Body of pancreas (tissue), 4 donors: ENCODE results near the gene FAM120B. TPM values are rescaled to one million over a fixed set of nuclear protein-coding genes. Genes with fewer than 3 reads are reported as not detected.

ENCODE experiments used
- ATAC-seq: fragments of 150-250 bp; one replicate; pipeline ENCODE4 v1.9.1; 2016
- DNase-seq, 4 donors: peaks; one replicate each; pipeline ENCODE4 v3.0.0-alpha.2; 2019
- H3K27ac ChIP-seq, 4 donors: fragments of 200-600 bp; sonication (generic); 1 replicate in 3 of 4; 2 replicates in 1 of 4; pipeline versions ENCODE4 v1.5.1 to v1.6.1; 2016 to 2019; ENCODE audit warnings: mild to moderate bottlenecking in 1 of 4, mixed read lengths in 1 of 4, moderate library complexity in 1 of 4
- H3K27me3 ChIP-seq, 2 donors: fragments of 200-600 bp; sonication (generic); one replicate each; pipeline ENCODE4 v1.6.0; 2016; ENCODE audit warnings: mild to moderate bottlenecking in 1 of 2
- H3K36me3 ChIP-seq, 2 donors: fragments of 200-600 bp; sonication (generic); replicated peaks in 1 of 2; 2 replicates each; pipeline ENCODE4 v1.5.1; 2016; ENCODE audit warnings: low read depth in 2 of 2; ENCODE audit not compliant: insufficient read depth in 1 of 2
- H3K4me1 ChIP-seq: fragments of 200-600 bp; sonication (generic); one replicate; pipeline ENCODE4 v1.6.0; 2016
- H3K4me3 ChIP-seq, 2 donors: fragments of 200-600 bp; sonication (generic); 1 replicate in 1 of 2; 2 replicates in 1 of 2; pipeline ENCODE4 v1.5.1; 2016 to 2019
- H3K9me3 ChIP-seq, 3 donors: fragments of 200-600 bp; sonication (generic); 1 replicate in 2 of 3; 2 replicates in 1 of 3; pipeline ENCODE4 v1.5.1; 2016
- POLR2A ChIP-seq, 3 donors: fragments of 450-650 bp; IDR thresholded peaks; one replicate each; pipeline ENCODE4 v1.6.1; 2016; ENCODE audit warnings: antibody characterized with exemption in 3 of 3, mild to moderate bottlenecking in 2 of 3
- WGBS, 2 donors: methylation state at CpG; one replicate each; pipeline ENCODE4 v1.1.5; 2017; 5-methylcytosine and 5-hydroxymethylcytosine counted together
- intact Hi-C: fragments of 100-400 bp; cut with DNase I; formaldehyde crosslinking; loops from one replicate; pipeline ENCODE4 v1.15.1; 2023
- total RNA-seq, 2 donors: library from RNA; depleted of rRNA; stranded (reverse); fragments of >200 nt; gene quantifications; one replicate each; pipeline ENCODE4 v1.1.0, GENCODE V29; 2016
- TF ChIP-seq, protein P1 (sequence below), 7 experiments: fragments of 450-650 bp in 4 of 7; fragments of 200-600 bp in 3 of 7; sonication (generic) in 3 of 7; IDR thresholded peaks; one replicate each; pipeline ENCODE4 v1.5.1; 2016 to 2019; ENCODE audit warnings: antibody characterized with exemption in 7 of 7

The FAM120B gene
- total RNA-seq, 2 donors from 2014 or later: 15.6 to 29.0 TPM

DNA sequence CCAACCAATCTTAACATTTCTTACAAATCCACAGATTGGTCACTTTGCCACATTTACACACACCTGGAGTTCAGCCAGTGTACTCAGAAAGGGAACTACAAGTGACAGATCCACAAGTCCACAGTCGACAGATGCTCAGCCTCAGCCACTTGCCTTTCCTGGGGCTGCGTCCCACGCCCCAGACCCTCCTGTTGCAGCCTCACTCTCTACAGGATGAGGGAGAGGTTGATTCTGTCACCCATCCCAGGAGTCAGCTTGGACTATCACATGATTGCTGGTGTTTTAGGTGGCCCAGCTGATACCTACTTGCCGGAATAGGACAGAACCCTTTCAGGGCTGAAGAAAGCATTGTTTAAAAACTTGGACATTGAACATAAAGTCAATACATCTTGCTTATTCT lies 108.8 kb downstream of the FAM120B start:
- 61 to 81% methylated on average over 4 of the region's 4 CpGs for WGBS, 2 donors
- no peak for DNase-seq
- intact Hi-C loops: no loop called here

DNA sequence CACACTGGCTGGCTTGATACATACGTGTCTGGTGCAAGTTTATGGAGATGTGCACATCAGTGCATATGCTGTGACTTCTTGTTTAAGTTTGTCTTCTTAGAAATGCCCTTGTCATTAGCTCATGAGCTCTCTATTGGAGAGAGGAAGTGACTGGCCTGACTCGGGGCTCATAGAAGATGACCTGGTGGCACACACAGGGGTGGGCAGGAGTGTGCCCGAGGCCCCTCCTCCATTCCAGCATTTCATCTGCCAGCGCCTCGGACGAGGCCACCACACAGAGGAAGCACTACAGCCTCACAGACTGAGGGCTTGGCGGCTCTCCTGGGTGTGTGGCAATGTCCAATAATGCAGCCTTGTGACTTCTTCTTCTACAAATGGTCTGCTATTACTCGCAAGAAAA lies 109.7 kb downstream of the FAM120B start:
- Histone ChIP-seq H3K9me3 (peaks cover 0 to 4% (median 0%) of the 10 kb centered on the region in 3 donors), H3K27ac (no peak overlapping the region), H3K36me3 (no peaks in the 10 kb centered on the region), H3K4me1 (no peaks in the 10 kb centered on the region), H3K4me3 (no peak overlapping the region), H3K27me3 (no peaks in the 10 kb centered on the region)
- WGBS, 2 donors: 68 to 82% methylated on average over 7 to 8 of the region's 8 CpGs
- intact Hi-C loops: no loop called here
- ATAC-seq: no peak
- no peak for DNase-seq
- no peak for TF ChIP-seq POLR2A (IDR thresholded peaks at IDR 0.05)
- TF ChIP-seq, protein P1, sequence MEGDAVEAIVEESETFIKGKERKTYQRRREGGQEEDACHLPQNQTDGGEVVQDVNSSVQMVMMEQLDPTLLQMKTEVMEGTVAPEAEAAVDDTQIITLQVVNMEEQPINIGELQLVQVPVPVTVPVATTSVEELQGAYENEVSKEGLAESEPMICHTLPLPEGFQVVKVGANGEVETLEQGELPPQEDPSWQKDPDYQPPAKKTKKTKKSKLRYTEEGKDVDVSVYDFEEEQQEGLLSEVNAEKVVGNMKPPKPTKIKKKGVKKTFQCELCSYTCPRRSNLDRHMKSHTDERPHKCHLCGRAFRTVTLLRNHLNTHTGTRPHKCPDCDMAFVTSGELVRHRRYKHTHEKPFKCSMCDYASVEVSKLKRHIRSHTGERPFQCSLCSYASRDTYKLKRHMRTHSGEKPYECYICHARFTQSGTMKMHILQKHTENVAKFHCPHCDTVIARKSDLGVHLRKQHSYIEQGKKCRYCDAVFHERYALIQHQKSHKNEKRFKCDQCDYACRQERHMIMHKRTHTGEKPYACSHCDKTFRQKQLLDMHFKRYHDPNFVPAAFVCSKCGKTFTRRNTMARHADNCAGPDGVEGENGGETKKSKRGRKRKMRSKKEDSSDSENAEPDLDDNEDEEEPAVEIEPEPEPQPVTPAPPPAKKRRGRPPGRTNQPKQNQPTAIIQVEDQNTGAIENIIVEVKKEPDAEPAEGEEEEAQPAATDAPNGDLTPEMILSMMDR (IDR thresholded peaks at IDR 0.05): no peak

More for the DNA sequence above, 108.8 kb downstream of the FAM120B start:
- Histone ChIP-seq H3K27me3 (no peaks in the 10 kb centered on the region), H3K4me1 (no peaks in the 10 kb centered on the region), H3K27ac (no peak overlapping the region), H3K4me3 (no peak overlapping the region), H3K36me3 (no peaks in the 10 kb centered on the region), H3K9me3 (peaks cover 0 to 4% (median 0%) of the 10 kb centered on the region in 3 donors)
- TF ChIP-seq, protein P1 (IDR thresholded peaks at IDR 0.05): no peak
- no peak for TF ChIP-seq POLR2A (IDR thresholded peaks at IDR 0.05)
- ATAC-seq: no peak

DNA sequence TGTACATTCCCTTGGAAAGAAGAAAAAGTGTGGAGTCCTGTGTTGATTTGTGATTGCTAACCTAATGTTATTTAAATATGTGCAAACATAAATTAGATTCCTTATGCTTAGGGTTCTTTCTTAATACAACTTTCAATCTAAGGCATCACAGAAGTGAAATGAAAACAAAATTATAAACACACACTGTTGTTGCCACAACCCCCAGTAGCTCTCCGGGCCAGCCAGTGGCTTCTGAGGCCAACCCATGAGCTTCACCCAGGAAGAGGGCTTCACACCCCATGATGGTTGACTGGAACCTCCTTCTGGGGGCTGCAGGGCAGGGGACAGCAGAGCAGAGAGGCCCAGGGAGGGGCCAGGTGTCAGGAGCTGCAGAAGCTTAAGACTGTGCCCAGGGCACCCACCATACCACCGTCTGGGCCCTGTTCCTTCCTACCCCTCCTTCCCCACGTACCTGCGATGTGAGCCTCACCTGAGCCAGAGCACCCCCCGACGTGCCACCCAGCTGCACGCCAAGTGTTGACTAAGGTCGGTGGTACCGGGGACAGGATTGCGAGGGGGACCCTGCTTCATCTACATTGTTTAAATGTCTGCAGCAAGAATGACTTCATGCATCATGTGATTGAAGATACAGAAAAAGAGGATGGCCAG lies 110.5 kb downstream of the FAM120B start:
- no peak for TF ChIP-seq POLR2A (IDR thresholded peaks at IDR 0.05)
- TF ChIP-seq, protein P1 (IDR thresholded peaks at IDR 0.05): no peak
- WGBS, 2 donors: 83 to 84% methylated on average over 10 of the region's 10 CpGs
- ATAC-seq (no peak), DNase-seq (no peak)
- no peak overlapping the region for H3K27ac ChIP-seq
- H3K4me3 ChIP-seq: no peak overlapping the region
- H3K4me1 ChIP-seq: no peaks in the 10 kb centered on the region
- peaks cover 0 to 4% (median 0%) of the 10 kb centered on the region in 3 donors for H3K9me3 ChIP-seq
- H3K27me3 ChIP-seq: no peaks in the 10 kb centered on the region
- no peaks in the 10 kb centered on the region for H3K36me3 ChIP-seq
- intact Hi-C loops: no loop called here

DNA sequence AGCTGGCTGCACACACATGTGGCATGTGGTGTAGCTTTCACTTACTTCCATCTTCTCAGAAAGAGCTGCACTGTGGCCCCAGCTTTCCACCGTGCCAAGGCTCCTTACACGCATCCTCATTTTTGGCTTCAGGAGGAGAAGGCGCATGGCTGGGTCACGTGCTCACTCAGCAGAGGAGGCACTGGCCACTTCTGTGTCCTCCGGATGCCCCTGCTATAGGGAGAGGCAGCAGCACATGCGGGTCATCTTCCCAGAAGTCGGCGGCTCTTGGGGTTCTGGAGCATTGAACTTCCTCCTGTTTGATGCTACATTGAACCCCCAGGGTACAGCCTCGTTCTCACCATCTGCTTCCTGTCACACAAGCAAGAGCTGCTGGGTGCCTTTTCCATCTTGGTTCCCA lies 111.3 kb downstream of the FAM120B start:
- Histone ChIP-seq H3K36me3 (no peaks in the 10 kb centered on the region), H3K27ac (no peak overlapping the region), H3K4me3 (no peak overlapping the region), H3K27me3 (no peaks in the 10 kb centered on the region), H3K4me1 (no peaks in the 10 kb centered on the region), H3K9me3 (peaks cover 0 to 4% (median 0%) of the 10 kb centered on the region in 3 donors)
- DNase-seq (no peak), ATAC-seq (no peak)
- no peak for TF ChIP-seq POLR2A (IDR thresholded peaks at IDR 0.05)
- TF ChIP-seq, protein P1 (IDR thresholded peaks at IDR 0.05): no peak
- WGBS, 2 donors: 83 to 91% methylated on average over 8 to 9 of the region's 9 CpGs
- intact Hi-C loops: no loop called here

DNA sequence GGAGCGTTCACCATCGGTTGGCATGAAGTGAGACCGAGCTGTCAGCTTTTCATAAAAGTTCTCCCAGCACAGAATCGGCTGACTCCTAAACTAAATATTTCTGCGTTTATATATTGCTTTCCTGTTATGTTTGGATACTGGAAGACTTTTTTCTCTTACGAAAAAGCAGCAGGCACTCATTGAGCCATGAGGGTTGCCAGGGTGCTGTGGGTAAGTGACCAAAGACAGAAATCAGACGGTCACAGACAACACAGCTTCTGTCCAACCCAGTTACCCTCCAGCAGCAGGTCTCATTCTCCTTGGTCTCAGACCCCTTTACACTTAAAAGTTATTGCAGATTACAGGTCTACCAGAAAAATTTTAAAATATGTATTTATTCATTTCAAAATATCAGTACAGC lies 113.7 kb downstream of the FAM120B start:
- H3K27ac ChIP-seq: no peak overlapping the region
- intact Hi-C loops: no loop called here
- no peak for DNase-seq
- H3K36me3 ChIP-seq: no peaks in the 10 kb centered on the region
- WGBS, 2 donors: 58 to 70% methylated on average over 7 of the region's 7 CpGs
- no peak for TF ChIP-seq POLR2A (IDR thresholded peaks at IDR 0.05)
- TF ChIP-seq, protein P1 (IDR thresholded peaks at IDR 0.05): no peak
- H3K27me3 ChIP-seq: no peaks in the 10 kb centered on the region
- ATAC-seq: no peak
- no peaks in the 10 kb centered on the region for H3K9me3 ChIP-seq
- H3K4me3 ChIP-seq: no peak overlapping the region
- no peaks in the 10 kb centered on the region for H3K4me1 ChIP-seq
